Measurements from ENCODE around the gene POU5F2.

The POU5F2 gene

DNA sequence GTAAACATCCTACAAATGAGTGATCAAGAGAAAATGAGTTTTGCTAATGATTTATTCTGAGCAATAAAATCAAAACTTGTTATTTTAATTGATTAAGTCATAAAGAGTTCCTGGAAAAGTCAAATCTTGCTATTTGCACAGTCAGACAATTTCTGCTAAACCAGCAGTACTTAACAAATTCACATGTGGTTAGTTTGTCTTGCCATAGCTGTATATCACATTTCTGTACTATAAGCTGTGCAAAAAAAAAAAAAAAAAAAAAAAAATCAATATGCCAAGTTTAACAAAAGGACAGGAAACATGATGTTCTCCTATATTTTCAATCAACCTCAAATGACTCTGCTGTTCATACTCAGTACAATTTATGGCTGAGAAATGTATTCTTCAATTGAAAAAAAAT lies 24.9 kb downstream of the POU5F2 start:
- DNase-seq (ENCODE audit: low read depth in 2 of 2), result no peak

DNA sequence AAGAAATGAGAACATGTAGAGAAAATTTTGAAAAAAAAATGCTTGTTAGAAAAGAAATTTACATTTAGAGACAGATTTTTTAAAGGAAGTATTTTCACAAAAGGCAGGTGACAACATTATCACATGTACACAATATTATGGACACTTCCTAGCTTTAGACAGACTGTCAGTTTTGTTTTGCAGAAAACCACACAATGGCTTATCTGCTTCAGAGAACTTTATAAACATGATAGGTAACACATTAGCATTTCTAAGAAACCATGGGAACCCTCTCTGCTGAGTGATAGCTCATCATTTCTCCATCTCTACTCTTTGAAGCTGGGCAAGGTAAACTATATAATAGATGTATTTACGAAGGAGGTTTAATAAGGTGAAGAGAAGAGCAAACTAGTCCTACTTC lies 25.6 kb downstream of the POU5F2 start:
- DNase-seq (ENCODE audit: low read depth in 2 of 2), result no peak

DNA sequence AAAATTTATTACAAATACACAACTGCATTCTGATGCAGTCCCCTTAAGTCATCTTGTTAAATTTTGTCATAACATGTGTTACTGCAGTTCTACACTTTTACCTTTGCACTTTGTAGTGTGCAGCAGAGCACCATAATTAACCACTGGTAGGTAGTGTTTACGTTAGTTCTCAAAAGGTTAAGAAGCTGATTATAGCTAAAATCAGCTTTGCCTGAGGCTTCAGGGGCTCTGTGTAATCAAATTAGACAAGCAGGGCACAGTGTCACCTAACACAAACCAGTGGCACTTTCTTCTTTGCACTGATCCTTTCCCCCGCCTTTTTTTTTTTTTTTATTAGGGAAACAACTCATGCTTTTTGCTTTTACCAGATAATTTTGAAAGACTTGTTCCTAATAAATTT lies 26.1 kb downstream of the POU5F2 start:
- DNase-seq (ENCODE audit: low read depth in 2 of 2), result no peak

DNA sequence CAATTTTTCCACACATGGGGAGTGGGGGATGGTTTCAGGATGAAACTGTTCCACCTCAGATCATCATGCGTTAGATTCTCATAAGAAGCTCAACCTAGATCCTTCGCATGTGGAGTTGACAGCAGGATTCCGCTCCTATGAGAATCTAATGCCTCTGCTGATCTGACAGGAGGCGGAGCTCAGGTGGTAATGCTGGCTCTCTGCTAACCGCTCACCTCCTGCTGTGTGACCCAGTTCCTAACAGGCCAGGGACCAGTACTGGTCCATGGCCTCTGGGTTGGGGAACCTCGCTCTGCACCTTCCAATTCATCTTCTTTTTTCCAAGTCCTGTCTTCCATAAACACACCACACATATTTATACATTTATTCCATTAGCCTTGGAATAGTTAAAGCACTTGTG lies 33.0 kb downstream of the POU5F2 start:
- no peak for DNase-seq (ENCODE audit: low read depth in 2 of 2)

DNA sequence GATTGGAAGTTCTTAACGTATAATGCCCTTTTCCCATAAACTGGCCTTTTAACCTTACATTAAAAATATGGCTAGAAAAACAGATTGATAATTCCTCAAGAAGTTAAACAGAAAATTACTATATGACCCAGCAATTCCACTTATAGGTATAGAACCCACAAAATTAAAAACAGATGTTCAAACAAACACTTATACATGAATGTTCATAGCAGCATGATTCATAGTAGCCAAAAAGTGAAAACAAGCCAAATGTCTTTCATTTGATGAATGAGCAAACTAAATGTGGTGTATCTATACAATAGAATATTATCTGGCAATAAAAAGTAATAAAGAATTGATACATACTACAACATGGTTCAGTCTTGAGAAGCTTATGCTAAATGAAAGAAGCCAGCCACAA lies 35.5 kb downstream of the POU5F2 start:
- no peak for DNase-seq (ENCODE audit: low read depth in 2 of 2)

DNA sequence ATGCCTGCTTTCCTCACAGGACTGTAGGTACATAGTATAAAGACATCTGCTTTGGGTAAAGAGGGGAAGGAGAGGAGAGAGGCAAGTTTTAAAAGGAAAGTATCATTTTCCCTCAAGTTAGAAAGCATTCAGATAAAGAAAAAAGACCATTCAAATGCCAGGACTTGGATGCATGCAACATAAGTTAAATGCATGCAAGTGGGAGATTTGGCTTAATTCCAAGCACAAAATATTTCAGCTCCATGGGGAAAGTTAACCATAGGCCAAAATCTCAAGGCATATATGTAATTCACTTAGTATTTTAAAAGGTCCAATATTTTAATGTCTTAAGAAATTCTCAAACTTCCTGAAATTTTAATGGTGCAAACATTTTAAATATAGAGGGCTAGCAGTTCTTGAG lies 36.4 kb downstream of the POU5F2 start:
- DNase-seq (ENCODE audit: low read depth in 2 of 2), result no peak

DNA sequence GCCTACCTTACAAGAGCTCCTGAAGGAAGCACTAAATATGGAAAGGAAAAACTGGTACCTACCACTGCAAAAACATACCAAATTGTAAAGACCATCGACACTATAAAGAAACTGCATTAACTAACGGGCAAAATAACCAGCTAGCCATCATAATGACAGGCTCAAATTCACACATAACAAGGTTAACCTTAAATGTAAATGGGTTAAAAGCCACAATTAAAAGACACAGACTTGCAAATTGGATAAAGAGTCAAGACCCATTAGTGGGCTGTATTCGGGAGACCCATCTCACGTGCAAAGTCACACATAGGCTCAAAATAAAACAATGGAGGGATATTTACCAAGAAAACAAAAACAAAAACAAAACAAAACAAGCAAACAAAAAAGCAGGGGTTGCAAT lies 49.4 kb downstream of the POU5F2 start:
- no peak for DNase-seq (ENCODE audit: low read depth in 2 of 2)
